ENCODE results near the gene ZNF599. TPM values are rescaled to one million over a fixed set of nuclear protein-coding genes. Genes with fewer than 3 reads are reported as not detected.
A peak's percentile ranks its signal among the peaks of the same experiment; 100 is the strongest.

The ZNF599 gene
- total and polyA plus RNA-seq, 10 donors, result 3.3 to 10.5 (median 6.0) TPM

GRCh38 chr19:34744896-34745690 lies 27.9 kb downstream of the ZNF599 start:
- H3K4me1 ChIP-seq, result no peaks in the 10 kb centered on the region
- no peak overlapping the region for H3K4me3 ChIP-seq
- peaks cover 1 to 41% (median 16%) of the 10 kb centered on the region in 6 donors for H3K36me3 ChIP-seq
- no peak for TF ChIP-seq CTCF (IDR thresholded peaks at IDR 0.05 in 8 of 11, conservative IDR thresholded peaks at IDR 0.05 in 3 of 11)
- no peak for TF ChIP-seq POLR2A (IDR thresholded peaks at IDR 0.05)
- TF ChIP-seq POLR2AphosphoS5 (IDR thresholded peaks at IDR 0.05), result no peak
- peaks cover 4 to 100% (median 100%) of the 10 kb centered on the region in 8 donors for H3K9me3 ChIP-seq
- no peaks in the 10 kb centered on the region for H3K27me3 ChIP-seq (replicated peaks in 1 of 7)
- H3K27ac ChIP-seq, result no peak overlapping the region
- intact Hi-C loops (cut with DNase I; ENCODE audit: low total_unique reads), result no loop called here
- 91 to 97% (median 96%) methylated on average over 3 of the region's 3 CpGs for WGBS, 5 donors
- DNase-seq, result no peak

GRCh38 chr19:34734537-34735103 lies 38.4 kb downstream of the ZNF599 start:
- Histone ChIP-seq H3K4me3 (peak overlapping the region; percentile 65 to 95 (median 70)), H3K36me3 (peaks cover 2 to 45% (median 36%) of the 10 kb centered on the region in 6 donors), H3K4me1 (peaks cover 13 to 38% (median 27%) of the 10 kb centered on the region in 6 donors), H3K27me3 (replicated peaks in 1 of 7) (no peaks in the 10 kb centered on the region), H3K9me3 (peaks cover 3 to 48% (median 32%) of the 10 kb centered on the region in 8 donors), H3K27ac (peak overlapping the region; percentile 91 to 97 (median 94))
- no peak for TF ChIP-seq CTCF (IDR thresholded peaks at IDR 0.05 in 8 of 11, conservative IDR thresholded peaks at IDR 0.05 in 3 of 11)
- TF ChIP-seq POLR2A (IDR thresholded peaks at IDR 0.05), result no peak
- no peak for TF ChIP-seq POLR2AphosphoS5 (IDR thresholded peaks at IDR 0.05)
- intact Hi-C loops (cut with DNase I; ENCODE audit: low total_unique reads), result loop anchor here (10.0 kb wide), 1 partner anchor 60 kb away; the partner anchor contains the start of genes SCGB2B2 and ZNF302
- WGBS, 5 donors, result 21 to 24% (median 23%) methylated on average over 16 of the region's 16 CpGs
- DNase-seq, result no peak

- DNase-seq, result peak; percentile 94
- 0 to 1% (median 1%) methylated on average over 20 to 67 of the region's 67 CpGs for WGBS, 5 donors
- H3K9me3 ChIP-seq, result peaks cover 3 to 41% (median 25%) of the 10 kb centered on the region in 8 donors
- H3K36me3 ChIP-seq, result peaks cover 0 to 38% (median 29%) of the 10 kb centered on the region in 6 donors
- no peaks in the 10 kb centered on the region for H3K27me3 ChIP-seq (replicated peaks in 1 of 7)
- TF ChIP-seq CTCF (IDR thresholded peaks at IDR 0.05 in 8 of 11, conservative IDR thresholded peaks at IDR 0.05 in 3 of 11) (peak in 2 of 11 experiments; percentile 6 to 8), POLR2AphosphoS5 (IDR thresholded peaks at IDR 0.05) (peak; percentile 84 to 92 (median 88)), POLR2A (IDR thresholded peaks at IDR 0.05) (peak in 2 of 3 donors; percentile 34 to 61)
- peak within 1 kb of the TSS; percentile 65 to 95 (median 70) for H3K4me3 ChIP-seq
- intact Hi-C loops (cut with DNase I; ENCODE audit: low total_unique reads), result loop anchor here (10.0 kb wide), 1 partner anchor 59 kb away; the partner anchor contains the start of genes SCGB2B2 and ZNF302
- H3K4me1 ChIP-seq, result peaks cover 13 to 38% (median 27%) of the 10 kb centered on the region in 6 donors
- H3K27ac ChIP-seq, result peak within 1 kb of the TSS; percentile 91 to 97 (median 94)
Observed at GRCh38 chr19:34733746-34734536, 39.1 kb downstream of the ZNF599 start, which contains the start of gene ZNF181. TSS of gene ZNF181 (plus strand) at chr19:34734243. CDS start at chr19:34735038, 795 bp downstream.
